Prostate gland (tissue), 2 donors: Measurements from ENCODE around the gene TTPAL. TPM values are rescaled to one million over a fixed set of nuclear protein-coding genes. Genes with fewer than 3 reads are reported as not detected.
A peak's percentile ranks its signal among the peaks of the same experiment; 100 is the strongest.

Source experiments
- DNase-seq: peaks from one replicate; pipeline ENCODE4 v3.0.0-alpha.2; 2019; ENCODE audit warnings: low spot score
- H3K27ac ChIP-seq, 2 donors: fragments of 200-600 bp; sonication (generic); 2 replicates each; pipeline ENCODE4 v1.5.1; 2017 to 2019
- H3K27me3 ChIP-seq: fragments of 200-600 bp; sonication (generic); replicated peaks from 2 replicates; pipeline ENCODE4 v1.5.1; 2019; ENCODE audit not compliant: insufficient read depth
- H3K36me3 ChIP-seq, 2 donors: fragments of 200-600 bp; sonication (generic); 1 replicate in 1 of 2; 2 replicates in 1 of 2; pipeline versions ENCODE4 v1.5.1 to v1.8.1; 2017 to 2019
- H3K4me1 ChIP-seq: fragments of 200-600 bp; sonication (generic); replicated peaks from 2 replicates; pipeline ENCODE4 v1.5.1; 2019
- H3K4me3 ChIP-seq, 2 donors: fragments of 200-600 bp; sonication (generic); 2 replicates each; pipeline ENCODE4 v1.5.1; 2017 to 2019
- H3K9me3 ChIP-seq: fragments of 200-600 bp; sonication (generic); 2 replicates; pipeline ENCODE4 v1.5.1; 2017
- POLR2A ChIP-seq: fragments of 450-650 bp; IDR thresholded peaks from one replicate; pipeline ENCODE4 v1.6.1; 2016; ENCODE audit warnings: antibody characterized with exemption, mild to moderate bottlenecking
- POLR2AphosphoS5 ChIP-seq: sonication (generic); formaldehyde crosslinking; IDR thresholded peaks from one replicate; pipeline ENCODE4 v1.6.1; 2017; ENCODE audit warnings: antibody characterized with exemption
- WGBS: methylation state at CpG from one replicate; pipeline ENCODE4 v1.1.5; 2018; 5-methylcytosine and 5-hydroxymethylcytosine counted together
- intact Hi-C: fragments of 100-400 bp; cut with DNase I; formaldehyde crosslinking; loops from one replicate; pipeline ENCODE4 v1.14.2; 2022
- total RNA-seq, 2 donors: library from RNA; depleted of rRNA; stranded (reverse); fragments of >200 nt; gene quantifications; one replicate each; pipeline ENCODE4 v1.1.0, GENCODE V29; 2016
- TF ChIP-seq, protein P1 (sequence below), 4 experiments: fragments of 200-600 bp in 2 of 4; fragments of 450-650 bp in 2 of 4; sonication (generic) in 2 of 4; IDR thresholded peaks; 1 replicate in 3 of 4; 2 replicates in 1 of 4; pipeline ENCODE4 v1.5.1; 2016 to 2019; ENCODE audit warnings: antibody characterized with exemption in 4 of 4, mild to moderate bottlenecking in 2 of 4, moderate library complexity in 2 of 4

TTPAL gene
- total RNA-seq, 2 donors from 2014 or later = 11.8 to 14.8 TPM

- intact Hi-C loops = loop anchor here (2.0 kb wide), 1 partner anchor 76 kb away; no protein-coding TSS in a partner anchor
- Histone ChIP-seq H3K4me3 (peak overlapping the region; percentile 53 to 64), H3K36me3 (no peaks in the 10 kb centered on the region), H3K27ac (peak overlapping the region; percentile 67 to 76), H3K27me3 (no peaks in the 10 kb centered on the region), H3K4me1 (peaks cover 3% of the 10 kb centered on the region), H3K9me3 (no peaks in the 10 kb centered on the region)
- peak; percentile 40 for TF ChIP-seq POLR2AphosphoS5
- TF ChIP-seq POLR2A = no peak
- WGBS = 6% methylated on average over 11 of the region's 11 CpGs
- peak; percentile 21 for DNase-seq
These were observed 56.7 kb downstream of the TTPAL start for GRCh38 chr20:44532259-44532980.

GRCh38 chr20:44532981-44533331 lies 57.3 kb downstream of the TTPAL start:
- H3K36me3 ChIP-seq = no peaks in the 10 kb centered on the region
- peak overlapping the region in 1 of 2 donors; percentile 53 for H3K4me3 ChIP-seq
- WGBS = 54% methylated on average over 2 of the region's 2 CpGs
- peaks cover 3% of the 10 kb centered on the region for H3K4me1 ChIP-seq
- TF ChIP-seq, protein P1, sequence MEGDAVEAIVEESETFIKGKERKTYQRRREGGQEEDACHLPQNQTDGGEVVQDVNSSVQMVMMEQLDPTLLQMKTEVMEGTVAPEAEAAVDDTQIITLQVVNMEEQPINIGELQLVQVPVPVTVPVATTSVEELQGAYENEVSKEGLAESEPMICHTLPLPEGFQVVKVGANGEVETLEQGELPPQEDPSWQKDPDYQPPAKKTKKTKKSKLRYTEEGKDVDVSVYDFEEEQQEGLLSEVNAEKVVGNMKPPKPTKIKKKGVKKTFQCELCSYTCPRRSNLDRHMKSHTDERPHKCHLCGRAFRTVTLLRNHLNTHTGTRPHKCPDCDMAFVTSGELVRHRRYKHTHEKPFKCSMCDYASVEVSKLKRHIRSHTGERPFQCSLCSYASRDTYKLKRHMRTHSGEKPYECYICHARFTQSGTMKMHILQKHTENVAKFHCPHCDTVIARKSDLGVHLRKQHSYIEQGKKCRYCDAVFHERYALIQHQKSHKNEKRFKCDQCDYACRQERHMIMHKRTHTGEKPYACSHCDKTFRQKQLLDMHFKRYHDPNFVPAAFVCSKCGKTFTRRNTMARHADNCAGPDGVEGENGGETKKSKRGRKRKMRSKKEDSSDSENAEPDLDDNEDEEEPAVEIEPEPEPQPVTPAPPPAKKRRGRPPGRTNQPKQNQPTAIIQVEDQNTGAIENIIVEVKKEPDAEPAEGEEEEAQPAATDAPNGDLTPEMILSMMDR (IDR thresholded peaks at IDR 0.05) = no peak
- TF ChIP-seq POLR2A (no peak), POLR2AphosphoS5 (no peak)
- no peaks in the 10 kb centered on the region for H3K27me3 ChIP-seq
- H3K9me3 ChIP-seq = no peaks in the 10 kb centered on the region
- no peak for DNase-seq
- peak overlapping the region; percentile 67 to 76 for H3K27ac ChIP-seq
- intact Hi-C loops = loop anchor here (2.0 kb wide), 1 partner anchor 76 kb away; no protein-coding TSS in a partner anchor

GRCh38 chr20:44533928-44534327 lies 58.3 kb downstream of the TTPAL start:
- TF ChIP-seq, protein P1 (IDR thresholded peaks at IDR 0.05) = no peak
- no peak for TF ChIP-seq POLR2A
- peaks cover 3% of the 10 kb centered on the region for H3K4me1 ChIP-seq
- H3K27me3 ChIP-seq = no peaks in the 10 kb centered on the region
- no peaks in the 10 kb centered on the region for H3K36me3 ChIP-seq
- 80% methylated on average over 4 of the region's 4 CpGs for WGBS
- no peaks in the 10 kb centered on the region for H3K9me3 ChIP-seq
- H3K27ac ChIP-seq = no peak overlapping the region
- DNase-seq = no peak
- H3K4me3 ChIP-seq = no peak overlapping the region
- intact Hi-C loops = loop anchor here (2.0 kb wide), 1 partner anchor 75 kb away; no protein-coding TSS in a partner anchor

- intact Hi-C loops = no loop called here
- peaks cover 3% of the 10 kb centered on the region for H3K4me1 ChIP-seq
- no peak overlapping the region for H3K4me3 ChIP-seq
- TF ChIP-seq POLR2AphosphoS5 (no peak), POLR2A (no peak)
- TF ChIP-seq, protein P1 (IDR thresholded peaks at IDR 0.05) = no peak
- DNase-seq = no peak
- H3K36me3 ChIP-seq = no peaks in the 10 kb centered on the region
- H3K27me3 ChIP-seq = no peaks in the 10 kb centered on the region
- no peak overlapping the region for H3K27ac ChIP-seq
- no peaks in the 10 kb centered on the region for H3K9me3 ChIP-seq
- WGBS = 86% methylated on average over 3 of the region's 3 CpGs
These were observed 60.5 kb downstream of the TTPAL start for GRCh38 chr20:44536175-44536574.

- Histone ChIP-seq H3K4me1 (no peaks in the 10 kb centered on the region), H3K27ac (no peak overlapping the region), H3K4me3 (no peak overlapping the region), H3K36me3 (no peaks in the 10 kb centered on the region), H3K9me3 (no peaks in the 10 kb centered on the region), H3K27me3 (no peaks in the 10 kb centered on the region)
- 59% methylated on average over 1 of the region's 1 CpG for WGBS
- intact Hi-C loops = loop anchor here (2.0 kb wide), 1 partner anchor 73 kb away; no protein-coding TSS in a partner anchor
- no peak for TF ChIP-seq POLR2A
- TF ChIP-seq, protein P1 (IDR thresholded peaks at IDR 0.05) = peak in 2 of 4 experiments; percentile 9 to 35
- DNase-seq = no peak
These were observed 62.3 kb downstream of the TTPAL start for GRCh38 chr20:44537993-44538392.
